OCI-LY1 (cell line): ENCODE data around the gene RRAS2.
A peak's percentile ranks its signal among the peaks of the same experiment; 100 is the strongest.

Source experiments
- H2AFZ ChIP-seq: fragments of 200-600 bp; sonication (generic), shearing (Covaris generic); 2 replicates; pipeline ENCODE4 v1.6.0; 2014; ENCODE audit warnings: antibody characterized with exemption, mild to moderate bottlenecking, low read length
- H3F3A ChIP-seq: fragments of 200-600 bp; sonication (generic), shearing (Covaris generic); 2 replicates; pipeline ENCODE4 v1.6.0; 2014; ENCODE audit warnings: mild to moderate bottlenecking, antibody characterized with exemption, low read length, moderate library complexity; ENCODE audit not compliant: insufficient read depth
- H3K27ac ChIP-seq: fragments of 200-600 bp; sonication (generic); 2 replicates; pipeline ENCODE4 v1.5.1; 2014; ENCODE audit warnings: low read length, mixed run types, mild to moderate bottlenecking, low read depth; ENCODE audit not compliant: poor library complexity, severe bottlenecking
- H3K27me3 ChIP-seq: fragments of 200-600 bp; sonication (generic); 2 replicates; pipeline ENCODE4 v1.6.0; 2014; ENCODE audit warnings: antibody characterized with exemption, mild to moderate bottlenecking, low read length, moderate library complexity; ENCODE audit not compliant: insufficient read depth
- H3K36me3 ChIP-seq: fragments of 200-600 bp; sonication (generic); 2 replicates; pipeline ENCODE4 v1.6.1; 2014; ENCODE audit warnings: mild to moderate bottlenecking, antibody characterized with exemption, low read length, moderate library complexity, mixed read lengths; ENCODE audit not compliant: insufficient read depth
- H3K4me1 ChIP-seq: fragments of 200-600 bp; sonication (generic); 2 replicates; pipeline ENCODE4 v1.5.1; 2014; ENCODE audit warnings: mild to moderate bottlenecking, low read length, moderate library complexity; ENCODE audit not compliant: insufficient read depth, severe bottlenecking
- H3K4me2 ChIP-seq: fragments of 200-600 bp; sonication (generic), shearing (Covaris generic); 2 replicates; pipeline ENCODE4 v1.6.1; 2014; ENCODE audit warnings: low read length
- H3K4me3 ChIP-seq: fragments of 200-600 bp; sonication (generic); 2 replicates; pipeline ENCODE4 v1.5.1; 2014; ENCODE audit warnings: low read length, low read depth, mild to moderate bottlenecking, mixed read lengths; ENCODE audit not compliant: poor library complexity, severe bottlenecking
- H3K79me2 ChIP-seq: fragments of 200-600 bp; shearing (Covaris generic); 2 replicates; pipeline ENCODE4 v1.6.1; 2016; ENCODE audit warnings: mixed run types, low read length, mixed read lengths; ENCODE audit not compliant: insufficient read depth
- H3K9ac ChIP-seq: fragments of 200-600 bp; sonication (generic), shearing (Covaris generic); 2 replicates; pipeline ENCODE4 v1.6.1; 2014; ENCODE audit warnings: mild to moderate bottlenecking, low read length, mixed read lengths
- H3K9me2 ChIP-seq: fragments of 200-600 bp; sonication (generic), shearing (Covaris generic); 2 replicates; pipeline ENCODE4 v1.6.1; 2014; ENCODE audit warnings: low read depth, mild to moderate bottlenecking, low read length, mixed read lengths
- H3K9me3 ChIP-seq: fragments of 200-600 bp; shearing (Covaris generic); 2 replicates; pipeline ENCODE4 v1.6.1; 2014; ENCODE audit warnings: low read length, mixed read lengths
- H4K20me1 ChIP-seq: fragments of 200-600 bp; sonication (generic), shearing (Covaris generic); 2 replicates; pipeline ENCODE4 v1.6.0; 2016; ENCODE audit warnings: mild to moderate bottlenecking, low read length; ENCODE audit not compliant: insufficient read depth
- CTCF ChIP-seq: fragments of 200-600 bp; sonication (generic), shearing (Covaris generic); IDR thresholded peaks from 2 replicates; pipeline ENCODE4 v1.5.1; 2017; ENCODE audit warnings: mild to moderate bottlenecking, antibody characterized with exemption, low read length, moderate library complexity, mixed read lengths
- EZH2 ChIP-seq: fragments of 200-600 bp; sonication (generic), shearing (Covaris generic); IDR thresholded peaks from 2 replicates; pipeline ENCODE4 v1.8.0; 2017; ENCODE audit warnings: borderline replicate concordance, mixed run types, mild to moderate bottlenecking, antibody characterized with exemption, low read length, moderate library complexity, mixed read lengths

RRAS2 gene

GRCh38 chr11:14315130-14315529 is 43.9 kb downstream of the RRAS2 start:
- no peaks in the 10 kb centered on the region for H3K27me3 ChIP-seq
- H3K9me3 ChIP-seq: no peaks in the 10 kb centered on the region
- no peak overlapping the region for H3K4me2 ChIP-seq
- no peak overlapping the region for H3K4me3 ChIP-seq
- no peaks in the 10 kb centered on the region for H3K9me2 ChIP-seq
- H3K36me3 ChIP-seq: no peaks in the 10 kb centered on the region
- no peak overlapping the region for H2AFZ ChIP-seq
- H3K79me2 ChIP-seq: no peaks in the 10 kb centered on the region
- no peak overlapping the region for H3K9ac ChIP-seq
- H3K4me1 ChIP-seq: peaks cover 81% of the 10 kb centered on the region
- H4K20me1 ChIP-seq: no peaks in the 10 kb centered on the region
- no peak for TF ChIP-seq EZH2
- TF ChIP-seq CTCF: no peak
- H3K27ac ChIP-seq: peak overlapping the region; percentile 81
- H3F3A ChIP-seq: no peaks in the 10 kb centered on the region

GRCh38 chr11:14314127-14314526 is 44.9 kb downstream of the RRAS2 start:
- Histone ChIP-seq H3K4me1 (peaks cover 84% of the 10 kb centered on the region), H3F3A (no peaks in the 10 kb centered on the region), H3K9ac (no peak overlapping the region; the same call in 1 of the 2 replicates), H3K27me3 (no peaks in the 10 kb centered on the region), H2AFZ (no peak overlapping the region), H4K20me1 (no peaks in the 10 kb centered on the region), H3K9me3 (no peaks in the 10 kb centered on the region), H3K36me3 (no peaks in the 10 kb centered on the region), H3K27ac (peak overlapping the region; percentile 81), H3K79me2 (no peaks in the 10 kb centered on the region), H3K9me2 (no peaks in the 10 kb centered on the region), H3K4me2 (no peak overlapping the region), H3K4me3 (no peak overlapping the region)
- TF ChIP-seq EZH2 (no peak), CTCF (no peak)

DNA sequence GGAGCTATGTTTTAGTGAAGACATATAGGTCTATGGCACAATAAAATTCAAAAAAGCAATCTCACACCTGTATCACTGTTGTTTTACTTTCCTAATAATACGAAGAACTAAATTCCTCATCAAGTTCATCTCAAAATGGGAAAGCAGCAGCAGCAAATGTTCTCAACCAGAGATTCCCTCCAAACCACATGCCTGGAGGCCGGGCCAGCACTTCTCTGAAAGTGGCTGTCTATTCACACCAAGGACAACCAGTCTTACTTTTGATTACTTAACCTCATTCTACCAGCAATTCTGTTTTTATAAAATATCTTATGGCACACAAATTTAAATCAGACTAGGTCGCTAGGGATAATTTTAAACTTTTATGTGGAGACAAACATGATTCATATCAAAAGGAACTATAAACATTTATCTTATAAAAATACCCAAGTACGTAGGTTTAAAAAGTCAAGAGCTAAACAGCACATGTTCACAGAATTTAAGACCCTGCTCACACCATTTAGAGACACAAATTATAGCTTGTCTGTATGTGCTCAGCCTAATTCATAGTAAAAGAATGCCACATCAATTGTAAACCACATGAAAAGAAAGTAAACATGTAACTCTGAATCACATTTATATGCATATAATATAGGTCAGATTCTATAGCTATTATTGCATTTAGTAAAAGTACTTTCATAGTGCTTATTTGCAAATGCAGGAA is 46.1 kb downstream of the RRAS2 start:
- Histone ChIP-seq H2AFZ (no peak overlapping the region), H3K27me3 (no peaks in the 10 kb centered on the region), H3K36me3 (no peaks in the 10 kb centered on the region), H3K4me1 (peaks cover 84% of the 10 kb centered on the region), H3F3A (no peaks in the 10 kb centered on the region), H3K4me2 (no peak overlapping the region), H3K27ac (peak overlapping the region; percentile 81), H3K9ac (no peak overlapping the region; the same call in 1 of the 2 replicates), H3K9me3 (no peaks in the 10 kb centered on the region), H3K4me3 (no peak overlapping the region), H3K9me2 (no peaks in the 10 kb centered on the region), H4K20me1 (no peaks in the 10 kb centered on the region), H3K79me2 (peaks cover 6% of the 10 kb centered on the region; the same call in 1 of the 2 replicates)
- TF ChIP-seq EZH2: no peak

DNA sequence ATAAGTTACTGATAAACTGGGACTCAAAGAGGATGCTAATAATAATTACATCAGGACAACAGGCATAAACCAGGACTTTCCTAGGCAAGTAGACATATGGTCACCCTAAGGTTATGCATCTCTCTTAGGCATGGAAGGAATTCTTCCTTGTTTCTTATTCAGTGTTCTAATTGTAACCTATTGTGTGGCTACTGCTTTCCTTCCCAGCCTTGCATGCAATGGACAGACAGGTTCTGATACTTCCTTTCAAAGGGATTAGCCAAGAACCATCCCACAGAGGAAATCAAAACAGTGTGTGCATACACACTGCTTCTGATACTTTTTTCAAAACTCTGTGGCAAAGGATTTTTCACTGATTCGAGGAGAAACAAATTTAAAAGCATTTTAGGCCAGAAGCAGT is 48.3 kb downstream of the RRAS2 start:
- no peaks in the 10 kb centered on the region for H3F3A ChIP-seq
- peaks cover 72% of the 10 kb centered on the region for H3K4me1 ChIP-seq
- no peak overlapping the region for H3K4me3 ChIP-seq
- H3K9me2 ChIP-seq: no peaks in the 10 kb centered on the region
- H3K27me3 ChIP-seq: no peaks in the 10 kb centered on the region
- no peak for TF ChIP-seq CTCF
- TF ChIP-seq EZH2: no peak
- H3K4me2 ChIP-seq: no peak overlapping the region
- H3K9me3 ChIP-seq: no peaks in the 10 kb centered on the region
- no peaks in the 10 kb centered on the region for H4K20me1 ChIP-seq
- H3K9ac ChIP-seq: no peak overlapping the region; the same call in 1 of the 2 replicates
- H3K79me2 ChIP-seq: peaks cover 7% of the 10 kb centered on the region; the same call in 1 of the 2 replicates
- peak overlapping the region; percentile 42 for H3K27ac ChIP-seq
- no peaks in the 10 kb centered on the region for H3K36me3 ChIP-seq
- no peak overlapping the region for H2AFZ ChIP-seq
